CD4-positive, CD25-positive, alpha-beta regulatory T cell (primary cell): ENCODE data around the gene TC2N. TPM values are rescaled to one million over a fixed set of nuclear protein-coding genes. Genes with fewer than 3 reads are reported as not detected.

Source experiments
- ATAC-seq, 2 donors: fragments of 150-1000 bp; cut with Tn5 transposase; one replicate each; pipeline ENCODE4 v1.10.0; 2021; ENCODE audit warnings: low read depth in 2 of 2, moderate number of reproducible peaks in 2 of 2, moderate library complexity in 1 of 2
- DNase-seq, 3 donors: peaks; one replicate each; pipeline versions ENCODE4 v3.0.0 to v3.0.0-alpha.2; 2012 to 2022; ENCODE audit warnings: mixed read lengths in 1 of 3
- H3K27ac ChIP-seq: one replicate; pipeline ENCODE4 v1.7.0; 2013; ENCODE audit warnings: mild to moderate bottlenecking, low read length; ENCODE audit not compliant: insufficient read depth, poor library complexity, severe bottlenecking
- H3K27me3 ChIP-seq: one replicate; pipeline ENCODE4 v1.7.0; 2013; ENCODE audit warnings: low read length; ENCODE audit not compliant: control insufficient read depth, insufficient read depth
- H3K36me3 ChIP-seq: one replicate; pipeline ENCODE4 v1.7.0; 2013; ENCODE audit warnings: mild to moderate bottlenecking, low read length, moderate library complexity; ENCODE audit not compliant: control insufficient read depth, insufficient read depth
- H3K4me1 ChIP-seq: 2 replicates; pipeline ENCODE4 v1.7.0; 2013; ENCODE audit warnings: mild to moderate bottlenecking, low read length; ENCODE audit not compliant: insufficient read depth, control insufficient read depth, poor library complexity, severe bottlenecking
- H3K4me3 ChIP-seq: one replicate; pipeline ENCODE4 v1.7.0; 2013; ENCODE audit warnings: low read depth, mild to moderate bottlenecking, low read length, moderate library complexity
- H3K9me3 ChIP-seq, 2 experiments: 1 replicate in 1 of 2; 2 replicates in 1 of 2; pipeline ENCODE4 v1.7.0; 2013; ENCODE audit warnings: low read length in 2 of 2, mild to moderate bottlenecking in 1 of 2, moderate library complexity in 1 of 2; ENCODE audit not compliant: control insufficient read depth in 2 of 2
- H3K27ac Mint-ChIP-seq, 3 donors: one replicate each; pipeline ENCODE4 v1.8.0; 2020 to 2022; ENCODE audit warnings: mild to moderate bottlenecking in 3 of 3, mixed read lengths in 3 of 3, moderate library complexity in 2 of 3
- H3K27me3 Mint-ChIP-seq: one replicate; pipeline ENCODE4 v1.8.0; 2022; ENCODE audit warnings: mild to moderate bottlenecking, mixed read lengths
- H3K36me3 Mint-ChIP-seq: one replicate; pipeline ENCODE4 v1.8.0; 2020; ENCODE audit warnings: mixed read lengths
- H3K4me1 Mint-ChIP-seq, 4 donors: one replicate each; pipeline ENCODE4 v1.8.0; 2020 to 2022; ENCODE audit warnings: mixed read lengths in 4 of 4, mild to moderate bottlenecking in 1 of 4
- H3K4me3 Mint-ChIP-seq, 4 donors: one replicate each; pipeline ENCODE4 v1.8.0; 2020 to 2022; ENCODE audit warnings: mild to moderate bottlenecking in 4 of 4, mixed read lengths in 4 of 4, moderate library complexity in 3 of 4
- H3K9me3 Mint-ChIP-seq, 7 donors: one replicate each; pipeline ENCODE4 v1.8.0; 2020 to 2022; ENCODE audit warnings: mixed read lengths in 7 of 7, mild to moderate bottlenecking in 3 of 7, moderate library complexity in 2 of 7
- polyA plus RNA-seq, 4 donors: library from polyadenylated mRNA; unstranded; fragments of 300-500 nt; fragmentation: Illumina TruSeq; gene quantifications; one replicate each; pipeline ENCODE4 v1.2.3, GENCODE V29; 2021
- total RNA-seq: library from RNA; stranded (reverse); gene quantifications from one replicate; pipeline ENCODE4 v1.2.3, GENCODE V29; 2022

The TC2N gene
- total and polyA plus RNA-seq, 5 donors from 2014 or later: 68.8 to 138 (median 98.5) TPM

DNA sequence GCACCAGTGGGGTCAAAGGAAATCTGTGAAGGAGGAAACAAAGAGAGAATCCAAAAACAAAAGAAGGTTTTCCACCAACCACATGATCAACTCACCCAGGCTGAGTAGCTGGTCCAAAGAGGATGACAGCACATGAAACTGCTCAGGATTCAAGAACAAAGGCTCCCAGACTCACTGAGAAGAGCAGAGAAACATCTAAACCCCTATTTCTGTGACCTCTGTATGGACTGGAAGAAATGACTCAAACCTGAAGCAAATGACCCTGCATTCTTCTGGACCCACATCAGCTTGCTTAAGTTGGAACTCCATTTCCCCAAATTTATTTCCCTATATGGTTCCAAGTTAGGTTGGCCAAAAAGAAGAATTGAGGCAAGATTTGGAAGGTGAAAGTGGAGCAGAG lies 26.3 kb downstream of the TC2N start:
- ATAC-seq (no peak), DNase-seq (no peak)
- peaks cover 20% of the 10 kb centered on the region for H3K36me3 Mint-ChIP-seq
- no peaks in the 10 kb centered on the region for H3K27me3 ChIP-seq
- H3K27me3 Mint-ChIP-seq: no peaks in the 10 kb centered on the region
- peak overlapping the region in 1 of 3 donors; percentile 42 for H3K27ac Mint-ChIP-seq
- no peaks in the 10 kb centered on the region for H3K9me3 Mint-ChIP-seq
- H3K36me3 ChIP-seq: no peaks in the 10 kb centered on the region
- H3K27ac ChIP-seq: no peak overlapping the region
- peaks cover 5 to 38% (median 27%) of the 10 kb centered on the region in 4 donors for H3K4me1 Mint-ChIP-seq
- H3K9me3 ChIP-seq: no peaks in the 10 kb centered on the region
- H3K4me3 Mint-ChIP-seq: no peak overlapping the region
- H3K4me1 ChIP-seq: peaks cover 9% of the 10 kb centered on the region
- no peak overlapping the region for H3K4me3 ChIP-seq

DNA sequence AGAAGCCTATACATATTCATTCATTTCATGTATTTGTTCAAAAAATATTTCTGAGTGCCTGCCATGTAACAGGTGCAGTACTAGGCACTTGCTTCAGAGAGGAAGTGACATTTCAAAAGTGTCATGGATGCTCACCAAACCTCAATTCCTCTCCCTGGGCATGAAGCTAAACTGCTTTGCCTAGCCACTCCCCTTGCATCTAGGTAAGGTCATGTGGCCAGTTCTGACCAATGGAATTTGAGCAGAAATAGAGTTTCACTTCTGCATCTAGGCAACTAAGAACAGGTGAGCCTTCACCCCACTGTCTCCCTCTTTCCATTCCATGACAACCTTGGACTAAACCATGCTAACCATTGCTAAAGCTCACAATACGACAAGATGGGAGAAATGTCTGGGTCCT lies 27.6 kb downstream of the TC2N start:
- DNase-seq (peak in 1 of 3 donors; percentile 42), ATAC-seq (no peak)
- no peak overlapping the region for H3K27ac ChIP-seq
- Mint-ChIP-seq H3K27ac (no peak overlapping the region), H3K27me3 (no peaks in the 10 kb centered on the region), H3K9me3 (no peaks in the 10 kb centered on the region), H3K4me3 (peak overlapping the region in 1 of 4 donors; percentile 17), H3K36me3 (peaks cover 16% of the 10 kb centered on the region), H3K4me1 (peaks cover 13 to 48% (median 32%) of the 10 kb centered on the region in 4 donors)
- H3K4me3 ChIP-seq: no peak overlapping the region
- no peaks in the 10 kb centered on the region for H3K27me3 ChIP-seq
- no peaks in the 10 kb centered on the region for H3K9me3 ChIP-seq
- H3K4me1 ChIP-seq: peaks cover 21% of the 10 kb centered on the region
- no peaks in the 10 kb centered on the region for H3K36me3 ChIP-seq

GRCh38 chr14:91837076-91837475 lies 30.3 kb downstream of the TC2N start:
- Histone ChIP-seq H3K36me3 (no peaks in the 10 kb centered on the region), H3K4me3 (peak overlapping the region; percentile 79), H3K9me3 (no peaks in the 10 kb centered on the region), H3K27me3 (no peaks in the 10 kb centered on the region), H3K27ac (peak overlapping the region; percentile 68), H3K4me1 (peaks cover 21% of the 10 kb centered on the region)
- no peak for ATAC-seq
- Mint-ChIP-seq H3K27ac (peak overlapping the region; percentile 89 to 98 (median 93)), H3K36me3 (peaks cover 12% of the 10 kb centered on the region), H3K4me1 (peaks cover 26 to 61% (median 47%) of the 10 kb centered on the region in 4 donors), H3K4me3 (peak overlapping the region; percentile 90 to 93 (median 92)), H3K9me3 (no peaks in the 10 kb centered on the region), H3K27me3 (no peaks in the 10 kb centered on the region)
- DNase-seq: no peak

- peaks cover 26 to 65% (median 44%) of the 10 kb centered on the region in 4 donors for H3K4me1 Mint-ChIP-seq
- Histone ChIP-seq H3K4me1 (peaks cover 21% of the 10 kb centered on the region), H3K9me3 (no peaks in the 10 kb centered on the region), H3K27me3 (no peaks in the 10 kb centered on the region), H3K36me3 (no peaks in the 10 kb centered on the region), H3K27ac (peak overlapping the region; percentile 68), H3K4me3 (peak overlapping the region; percentile 79)
- peak overlapping the region; percentile 89 to 98 (median 93) for H3K27ac Mint-ChIP-seq
- no peaks in the 10 kb centered on the region for H3K9me3 Mint-ChIP-seq
- no peaks in the 10 kb centered on the region for H3K27me3 Mint-ChIP-seq
- H3K4me3 Mint-ChIP-seq: peak overlapping the region; percentile 90 to 93 (median 92)
- ATAC-seq (peak; percentile 92 to 93), DNase-seq (peak; percentile 83 to 84 (median 84))
- peaks cover 12% of the 10 kb centered on the region for H3K36me3 Mint-ChIP-seq
These were observed 31.2 kb downstream of the TC2N start for GRCh38 chr14:91835920-91836843.

DNA sequence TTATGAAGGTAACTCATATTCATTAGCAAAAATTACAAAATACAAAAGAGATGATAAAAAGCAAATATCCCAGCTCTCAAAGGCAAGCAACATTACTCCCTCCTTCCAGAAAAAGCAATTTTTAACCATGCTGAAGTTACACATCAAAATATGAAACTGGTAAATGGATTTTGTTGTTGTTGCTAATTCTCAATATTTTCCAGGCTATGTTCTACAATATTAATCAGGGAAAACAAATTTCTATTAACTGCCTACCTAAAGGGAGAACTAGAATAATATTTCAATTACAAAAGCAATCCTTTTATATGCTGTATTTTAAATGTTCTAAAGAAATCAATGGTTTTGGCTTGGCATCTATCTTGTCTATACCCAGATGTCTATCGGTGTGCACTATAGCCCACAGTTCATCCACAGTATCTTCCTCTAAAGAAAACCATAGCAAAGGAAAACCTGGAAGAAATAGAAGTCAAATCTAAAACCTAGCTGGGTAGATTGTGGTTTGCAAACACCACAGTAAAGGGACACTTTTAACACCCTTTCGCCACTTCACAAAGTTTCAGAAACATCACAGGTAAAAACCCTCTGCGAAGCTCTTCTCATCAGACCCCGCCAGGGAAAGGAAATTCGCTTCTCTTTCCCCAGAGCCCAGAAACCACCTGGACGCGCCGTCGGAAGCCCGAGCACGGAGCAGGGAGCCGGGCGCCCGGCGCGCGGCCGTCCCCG lies 32.0 kb downstream of the TC2N start:
- peak overlapping the region; percentile 68 for H3K27ac ChIP-seq
- H3K4me1 ChIP-seq: peaks cover 21% of the 10 kb centered on the region
- peaks cover 32 to 67% (median 43%) of the 10 kb centered on the region in 4 donors for H3K4me1 Mint-ChIP-seq
- H3K4me3 Mint-ChIP-seq: peak overlapping the region; percentile 85 to 93 (median 85)
- H3K27ac Mint-ChIP-seq: peak overlapping the region; percentile 41 to 89 (median 87)
- ATAC-seq (peak in 1 of 2 donors; percentile 0), DNase-seq (peak in 2 of 3 donors; percentile 4 to 12)
- no peaks in the 10 kb centered on the region for H3K27me3 ChIP-seq
- peak overlapping the region; percentile 71 for H3K4me3 ChIP-seq
- H3K36me3 ChIP-seq: no peaks in the 10 kb centered on the region
- peaks cover 5% of the 10 kb centered on the region for H3K36me3 Mint-ChIP-seq
- no peaks in the 10 kb centered on the region for H3K9me3 ChIP-seq
- no peaks in the 10 kb centered on the region for H3K9me3 Mint-ChIP-seq
- no peaks in the 10 kb centered on the region for H3K27me3 Mint-ChIP-seq

DNA sequence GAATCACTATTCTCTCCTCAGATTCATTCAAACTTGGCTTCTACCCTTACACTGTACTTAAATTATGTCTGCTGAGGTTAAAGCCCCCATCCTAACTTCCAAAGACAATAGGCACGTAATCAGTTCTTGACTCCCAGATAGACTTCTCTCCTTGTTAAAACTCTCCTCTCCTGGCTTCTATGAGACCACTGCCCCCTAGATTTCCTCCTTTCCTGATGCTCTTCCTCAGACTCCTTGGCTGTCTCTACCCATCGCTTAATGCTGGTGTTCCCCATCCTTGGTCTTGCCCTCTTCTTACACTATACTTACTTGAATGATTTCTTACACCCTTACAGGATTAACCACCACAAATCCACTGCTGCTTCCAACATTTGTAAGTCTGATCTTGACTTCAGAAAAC lies 32.8 kb downstream of the TC2N start:
- DNase-seq (no peak), ATAC-seq (no peak)
- no peak overlapping the region for H3K27ac ChIP-seq
- Mint-ChIP-seq H3K27me3 (no peaks in the 10 kb centered on the region), H3K36me3 (peaks cover under 1% of the 10 kb centered on the region), H3K9me3 (no peaks in the 10 kb centered on the region), H3K4me3 (peak overlapping the region in 3 of 4 donors; percentile 85 to 93 (median 85)), H3K27ac (peak overlapping the region; percentile 27 to 89 (median 82)), H3K4me1 (peaks cover 36 to 71% (median 48%) of the 10 kb centered on the region in 4 donors)
- H3K9me3 ChIP-seq: no peaks in the 10 kb centered on the region
- H3K27me3 ChIP-seq: no peaks in the 10 kb centered on the region
- peaks cover 21% of the 10 kb centered on the region for H3K4me1 ChIP-seq
- no peaks in the 10 kb centered on the region for H3K36me3 ChIP-seq
- peak overlapping the region; percentile 71 for H3K4me3 ChIP-seq

DNA sequence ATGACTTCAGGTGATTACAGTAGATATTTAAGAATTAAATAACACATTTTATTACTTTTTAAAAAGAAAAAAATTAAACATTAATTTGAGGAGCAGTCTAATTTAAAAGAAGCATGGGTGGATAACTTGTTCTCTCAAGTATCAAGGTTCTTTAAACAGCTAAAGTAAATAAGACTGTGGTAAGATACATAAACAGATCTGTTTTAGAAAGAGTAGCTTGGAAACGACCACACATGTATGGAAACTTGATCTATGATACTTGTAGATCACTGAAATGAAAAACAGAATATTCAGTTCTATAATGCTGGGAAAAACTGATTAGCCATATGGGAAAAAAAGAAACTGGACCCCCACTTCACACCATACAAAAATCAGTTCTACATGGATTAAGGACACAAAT lies 36.0 kb downstream of the TC2N start:
- Mint-ChIP-seq H3K36me3 (peaks cover 15% of the 10 kb centered on the region), H3K4me3 (peak overlapping the region in 1 of 4 donors; percentile 5), H3K27ac (no peak overlapping the region), H3K27me3 (no peaks in the 10 kb centered on the region), H3K4me1 (peaks cover 51 to 69% (median 56%) of the 10 kb centered on the region in 4 donors), H3K9me3 (peaks cover 0 to 6% (median 0%) of the 10 kb centered on the region in 7 donors)
- H3K36me3 ChIP-seq: no peaks in the 10 kb centered on the region
- H3K27ac ChIP-seq: no peak overlapping the region
- no peaks in the 10 kb centered on the region for H3K27me3 ChIP-seq
- no peaks in the 10 kb centered on the region for H3K9me3 ChIP-seq
- no peak overlapping the region for H3K4me3 ChIP-seq
- DNase-seq: no peak
- peaks cover 12% of the 10 kb centered on the region for H3K4me1 ChIP-seq
- no peak for ATAC-seq
